ENCODE measurements around the gene COL16A1. TPM values are rescaled to one million over a fixed set of nuclear protein-coding genes. Genes with fewer than 3 reads are reported as not detected.
A peak's percentile ranks its signal among the peaks of the same experiment; 100 is the strongest.

Gene COL16A1
- total and polyA plus RNA-seq, 2 of the 13 experiments (the other 11 are each of a cell fraction or from before 2014, with no cell fraction given) = 4.3 to 12.2 TPM

- no peak for TF ChIP-seq ZNF18 (CRISPR knock-in tag; IDR thresholded peaks at IDR 0.05; ENCODE audit: insufficient replicate concordance)
- TF ChIP-seq HDAC2 (CRISPR knock-in tag; IDR thresholded peaks at IDR 0.05) = peak; percentile 82
- peak; percentile 17; the same call in 1 of the 2 replicates for TF ChIP-seq NR2F2 (IDR thresholded peaks at IDR 0.05; ENCODE audit: borderline replicate concordance, low read depth)
- TF ChIP-seq ZNF232 (CRISPR knock-in tag; IDR thresholded peaks at IDR 0.05; ENCODE audit: borderline replicate concordance) = no peak
- TF ChIP-seq ZBTB8A (CRISPR knock-in tag; IDR thresholded peaks at IDR 0.05; ENCODE audit: borderline replicate concordance, low read depth) = no peak
- peak; percentile 42; the same call in 1 of the 2 replicates for TF ChIP-seq SALL2 (CRISPR knock-in tag; IDR thresholded peaks at IDR 0.05)
- TF ChIP-seq YEATS2 (CRISPR knock-in tag; IDR thresholded peaks at IDR 0.05; ENCODE audit: borderline replicate concordance) = 0 out of 2 replicates have a peak, but pooled peaks have one; percentile 36
- TF ChIP-seq ZNF614 (CRISPR knock-in tag; IDR thresholded peaks at IDR 0.05; ENCODE audit: borderline replicate concordance) = peak; percentile 43; the same call in 1 of the 2 replicates
- TF ChIP-seq HOXA5 (CRISPR knock-in tag; IDR thresholded peaks at IDR 0.05) = no peak
- no peak for TF ChIP-seq FOXP1 (IDR thresholded peaks at IDR 0.05)
- TF ChIP-seq FOXP1 (CRISPR knock-in tag; IDR thresholded peaks at IDR 0.05) = peak; percentile 35; the same call in 1 of the 2 replicates
- peak; percentile 35; the same call in 1 of the 2 replicates for TF ChIP-seq CREM (IDR thresholded peaks at IDR 0.05)
- no peak for TF ChIP-seq CREM (CRISPR knock-in tag; IDR thresholded peaks at IDR 0.05)
- peak; percentile 72 for TF ChIP-seq RARA (CRISPR knock-in tag; IDR thresholded peaks at IDR 0.05)
- TF ChIP-seq YY1 (IDR thresholded peaks at IDR 0.05; ENCODE audit: insufficient read depth, insufficient replicate concordance, low read depth, low read length) = peak; percentile 35
- TF ChIP-seq ARID4A (CRISPR knock-in tag; IDR thresholded peaks at IDR 0.05; ENCODE audit: borderline replicate concordance) = peak; percentile 47; the same call in 1 of the 2 replicates
- no peak for TF ChIP-seq ZFY (CRISPR knock-in tag; IDR thresholded peaks at IDR 0.05)
- TF ChIP-seq SOX5 (CRISPR knock-in tag; IDR thresholded peaks at IDR 0.05; ENCODE audit: borderline replicate concordance) = peak; percentile 80; the same call in 1 of the 2 replicates
- no peak for TF ChIP-seq ZSCAN30 (CRISPR knock-in tag; IDR thresholded peaks at IDR 0.05)
- no peak for TF ChIP-seq SNAPC5 (CRISPR knock-in tag; IDR thresholded peaks at IDR 0.05; ENCODE audit: borderline replicate concordance)
- TF ChIP-seq HNF4G (IDR thresholded peaks at IDR 0.05; ENCODE audit: borderline replicate concordance, low read depth, low read length) = peak; percentile 78
- no peak for TF ChIP-seq HNF4G (CRISPR knock-in tag; IDR thresholded peaks at IDR 0.05; ENCODE audit: borderline replicate concordance, low read depth)
- peak; percentile 50; the same call in 1 of the 2 replicates for TF ChIP-seq NCOA1 (CRISPR knock-in tag; IDR thresholded peaks at IDR 0.05)
- TF ChIP-seq NONO (IDR thresholded peaks at IDR 0.05) = no peak
- TF ChIP-seq NONO (CRISPR knock-in tag; conservative IDR thresholded peaks at IDR 0.05) = 0 out of 2 replicates have a peak, but pooled peaks have one; percentile 29
- no peak for TF ChIP-seq NFATC3 (CRISPR knock-in tag; IDR thresholded peaks at IDR 0.05)
- no peak for TF ChIP-seq ZNF75D (CRISPR knock-in tag; IDR thresholded peaks at IDR 0.05; ENCODE audit: borderline replicate concordance)
Observed at GRCh38 chr1:31701091-31701736, 2.6 kb downstream of the COL16A1 start (continued).
